ENCODE measurements around the gene MAVS.
"Not testable (repeated sequence)": the region's sequence is repeated elsewhere in the genome, so short reads cannot be mapped to it uniquely, and the experiment has no call there.

MAVS gene

GRCh38 chr20:3843490-3843889, 3.1 kb upstream of the MAVS start:
- no peak overlapping the region for H3K4me3 ChIP-seq
- no peak overlapping the region for H3K27ac ChIP-seq

GRCh38 chr20:3843990-3844619, 2.5 kb upstream of the MAVS start:
- not testable (repeated sequence) for H3K27ac ChIP-seq, H3K4me3 ChIP-seq

- peak overlapping the region; percentile 42 to 97 (median 91) for H3K27ac ChIP-seq
Measured at GRCh38 chr20:3846378-3846739, 275 bp upstream of the MAVS start.

GRCh38 chr20:3847429-3847940, 851 bp downstream of the MAVS start:
- H3K4me3 ChIP-seq = peak overlapping the region; percentile 59 to 89 (median 81)
- H3K27ac ChIP-seq = peak overlapping the region; percentile 78 to 97 (median 91)

More at GRCh38 chr20:3846378-3846739, 275 bp upstream of the MAVS start:
- H3K4me3 ChIP-seq = peak overlapping the region; percentile 59 to 89 (median 81)

GRCh38 chr20:3848565-3848964, 1.9 kb downstream of the MAVS start:
- Histone ChIP-seq H3K4me3 (no peak overlapping the region), H3K27ac (peak overlapping the region in 2 of 21 experiments; percentile 10 to 97)

GRCh38 chr20:3854462-3854871, 7.8 kb downstream of the MAVS start:
- H3K4me3 ChIP-seq = no peak overlapping the region
- H3K27ac ChIP-seq = peak overlapping the region in 2 of 21 experiments; percentile 14 to 50

- Histone ChIP-seq H3K27ac (no peak overlapping the region), H3K4me3 (no peak overlapping the region)
Measured at GRCh38 chr20:3857405-3857804, 10.8 kb downstream of the MAVS start.

GRCh38 chr20:3858689-3859088, 12.1 kb downstream of the MAVS start:
- H3K27ac ChIP-seq = no peak overlapping the region
- H3K4me3 ChIP-seq = no peak overlapping the region

- Histone ChIP-seq H3K27ac (no peak overlapping the region), H3K4me3 (no peak overlapping the region)
Measured at GRCh38 chr20:3861191-3861590, 14.6 kb downstream of the MAVS start.

GRCh38 chr20:3862333-3862732, 15.7 kb downstream of the MAVS start:
- Histone ChIP-seq H3K27ac (no peak overlapping the region), H3K4me3 (no peak overlapping the region)

GRCh38 chr20:3863317-3863716, 16.7 kb downstream of the MAVS start:
- no peak overlapping the region for H3K4me3 ChIP-seq
- no peak overlapping the region for H3K27ac ChIP-seq

- H3K4me3 ChIP-seq = no peak overlapping the region
- H3K27ac ChIP-seq = no peak overlapping the region
Measured at GRCh38 chr20:3864518-3864917, 17.9 kb downstream of the MAVS start.

GRCh38 chr20:3865152-3865886, 18.7 kb downstream of the MAVS start:
- no peak overlapping the region for H3K27ac ChIP-seq
- H3K4me3 ChIP-seq = no peak overlapping the region

- Histone ChIP-seq H3K4me3 (no peak overlapping the region), H3K27ac (no peak overlapping the region)
Measured at GRCh38 chr20:3865887-3866407, 19.3 kb downstream of the MAVS start.

- no peak overlapping the region for H3K4me3 ChIP-seq
- peak overlapping the region in 1 of 21 experiments; percentile 7 for H3K27ac ChIP-seq
Measured at GRCh38 chr20:3866464-3866863, 19.8 kb downstream of the MAVS start.

GRCh38 chr20:3867802-3868201, 21.2 kb downstream of the MAVS start:
- H3K4me3 ChIP-seq = no peak overlapping the region
- H3K27ac ChIP-seq = no peak overlapping the region

GRCh38 chr20:3869839-3870634, 23.4 kb downstream of the MAVS start:
- H3K27ac ChIP-seq = no peak overlapping the region
- no peak overlapping the region for H3K4me3 ChIP-seq

GRCh38 chr20:3871550-3872265, 25.1 kb downstream of the MAVS start:
- no peak overlapping the region for H3K4me3 ChIP-seq
- no peak overlapping the region for H3K27ac ChIP-seq

- Histone ChIP-seq H3K27ac (no peak overlapping the region), H3K4me3 (no peak overlapping the region)
Measured at GRCh38 chr20:3873507-3873906, 26.9 kb downstream of the MAVS start.
